Measurements from ENCODE around the gene PMM1. TPM values are rescaled to one million over a fixed set of nuclear protein-coding genes. Genes with fewer than 3 reads are reported as not detected.

Gene PMM1
- polyA plus RNA-seq, 1 of the 3 experiments (the other 2 are of a cell fraction): 46.4 TPM

GRCh38 chr22:41544671-41545476, 44.8 kb downstream of the PMM1 start:
- Histone ChIP-seq H3K9ac (peak overlapping the region; percentile 56; the same call in 1 of the 2 replicates), H3K79me2 (ENCODE audit: insufficient read depth) (peaks cover 40% of the 10 kb centered on the region), H2AFZ (ENCODE audit: low read depth) (peak overlapping the region; percentile 33; the same call in 1 of the 2 replicates), H3K9me2 (no peaks in the 10 kb centered on the region), H3K4me2 (peak overlapping the region; percentile 65), H3K36me3 (replicated peaks in 1 of 2; ENCODE audit: control insufficient read depth in 1 of 2, insufficient read depth in 2 of 2, low read length in 1 of 2) (no peaks in the 10 kb centered on the region), H3K4me1 (ENCODE audit: control insufficient read depth in 1 of 2, insufficient read depth in 2 of 2, low read depth in 1 of 2, low read length in 1 of 2) (peaks cover 4 to 8% of the 10 kb centered on the region in 2 experiments; a peak in 2 of 4 replicates), H3K4me3 (ENCODE audit: low read depth in 2 of 2, low read length in 1 of 2) (peak overlapping the region; percentile 29 to 44; a peak in 3 of 4 replicates), H3K9me3 (no peaks in the 10 kb centered on the region), H4K20me1 (ENCODE audit: insufficient read depth) (peaks cover 18% of the 10 kb centered on the region; the same call in 1 of the 2 replicates), H3F3A (replicated peaks; ENCODE audit: insufficient read depth) (no peaks in the 10 kb centered on the region), H3K27ac (ENCODE audit: low read depth in 2 of 2, low read length in 1 of 2) (peak overlapping the region; percentile 50 to 66; a peak in 2 of 4 replicates), H3K27me3 (ENCODE audit: insufficient read depth) (no peaks in the 10 kb centered on the region)
- ChIA-PET POLR2A (no interaction called here), CTCF (interaction anchor here (1.4 kb wide), 2 partner anchors 10 to 58 kb away, joined by 3 to 4 read pairs; no protein-coding TSS in a partner anchor)
- DNase-seq: no peak
- WGBS (ENCODE audit: low lambda C conversion rate): 46% methylated on average over 16 of the region's 21 CpGs
- TF ChIP-seq CTCF (IDR thresholded peaks at IDR 0.05) (no peak), EP300 (IDR thresholded peaks at IDR 0.05; ENCODE audit: borderline replicate concordance in 1 of 2, low read depth in 1 of 2, low read length in 1 of 2) (no peak), USF1 (IDR thresholded peaks at IDR 0.05; ENCODE audit: borderline replicate concordance, low read depth) (no peak), TEAD4 (IDR thresholded peaks at IDR 0.05; ENCODE audit: borderline replicate concordance, insufficient read depth) (no peak), JUND (IDR thresholded peaks at IDR 0.05) (no peak), POLR2AphosphoS5 (IDR thresholded peaks at IDR 0.05; ENCODE audit: low read depth, low read length) (no peak), SIN3A (IDR thresholded peaks at IDR 0.05; ENCODE audit: borderline replicate concordance, low read depth, low read length) (no peak), ZBTB33 (IDR thresholded peaks at IDR 0.05; ENCODE audit: borderline replicate concordance, low read depth) (no peak), RXRA (IDR thresholded peaks at IDR 0.05; ENCODE audit: borderline replicate concordance, low read depth) (no peak), USF2 (IDR thresholded peaks at IDR 0.05; ENCODE audit: borderline replicate concordance, low read depth, low read length) (no peak), FOXJ3 (CRISPR knock-in tag; IDR thresholded peaks at IDR 0.05) (no peak), GABPA (IDR thresholded peaks at IDR 0.05; ENCODE audit: low read depth) (no peak)

All from SK-N-SH (cell line).